Endothelial cell of umbilical vein (primary cell): ENCODE data around the gene CHMP4A. TPM values are rescaled to one million over a fixed set of nuclear protein-coding genes. Genes with fewer than 3 reads are reported as not detected.

Source experiments
- BruUV-seq: library from RNA; stranded (reverse); fragments of 400-500 nt; replicated peaks from 2 replicates; lab custom pipeline; 2021; lab: Mats Ljungman, UMichigan
- CTCF ChIA-PET: fragments of 300-600, 350-600 bp; sonication (Branson Sonifier 250); formaldehyde crosslinking; loops from one replicate; lab custom pipeline; 2021; ENCODE audit warnings: antibody characterized with exemption, inconsistent platforms; lab: Charles Lee
- POLR2A ChIA-PET: fragments of 300-600, 350-600 bp; sonication (Branson Sonifier 250); formaldehyde crosslinking; loops from one replicate; lab custom pipeline; 2021; ENCODE audit warnings: antibody characterized with exemption, inconsistent platforms; lab: Charles Lee
- DNase-seq: peaks from one replicate; pipeline ENCODE4 v3.0.0-alpha.2; 2011; ENCODE audit warnings: low read depth, low spot score
- FAIRE-seq: peaks from 2 replicates; lab custom pipeline; 2011; peaks lifted over from hg19 to GRCh38; lab: Jason Lieb, UNC
- H2AFZ ChIP-seq: 2 replicates; pipeline ENCODE4 v1.6.0; 2012; ENCODE audit warnings: low read depth, low read length, control low read depth, inconsistent platforms
- H3K27ac ChIP-seq: 2 replicates; pipeline ENCODE4 v1.5.1; 2011; ENCODE audit warnings: low read depth, mild to moderate bottlenecking, control low read depth, low read length, moderate library complexity; ENCODE audit not compliant: insufficient read depth
- H3K27me3 ChIP-seq, 2 experiments: 2 replicates each; pipeline versions ENCODE4 v1.6.0 to v1.6.1; 2011; ENCODE audit warnings: low read length in 2 of 2, mixed read lengths in 1 of 2; ENCODE audit not compliant: control insufficient read depth in 2 of 2, insufficient read depth in 2 of 2
- H3K36me3 ChIP-seq, 2 experiments: 2 replicates in 1 of 2; 3 replicates in 1 of 2; pipeline ENCODE4 v1.5.1; 2011; ENCODE audit warnings: low read length in 2 of 2, mild to moderate bottlenecking in 1 of 2, moderate library complexity in 1 of 2; ENCODE audit not compliant: control insufficient read depth in 2 of 2, insufficient read depth in 2 of 2; ENCODE audit errors: extremely low read depth in 1 of 2
- H3K4me1 ChIP-seq: 3 replicates; pipeline ENCODE4 v1.5.1; 2011; ENCODE audit warnings: mild to moderate bottlenecking, low read length; ENCODE audit not compliant: control insufficient read depth, insufficient read depth; ENCODE audit errors: extremely low read depth
- H3K4me2 ChIP-seq: 2 replicates; pipeline ENCODE4 v1.6.1; 2011; ENCODE audit warnings: low read length, control low read depth, mixed read lengths; ENCODE audit not compliant: insufficient read depth
- H3K4me3 ChIP-seq, 3 experiments: fragments of 200-600 bp in 1 of 3; sonication (generic), shearing (Covaris generic) in 1 of 3; replicated peaks in 1 of 3; 2 replicates each; pipeline ENCODE4 v1.5.1; 2011 to 2016; ENCODE audit warnings: control low read depth in 3 of 3, low read length in 3 of 3, mild to moderate bottlenecking in 2 of 3, inconsistent platforms in 1 of 3, low read depth in 1 of 3, moderate library complexity in 1 of 3; ENCODE audit not compliant: insufficient read depth in 1 of 3
- H3K79me2 ChIP-seq: 2 replicates; pipeline ENCODE4 v1.6.0; 2012; ENCODE audit warnings: low read length, inconsistent platforms; ENCODE audit not compliant: control insufficient read depth, insufficient read depth
- H3K9ac ChIP-seq: replicated peaks from 2 replicates; pipeline ENCODE3; 2011; ENCODE audit warnings: low read length, control low read depth; ENCODE audit not compliant: insufficient read depth; ENCODE audit errors: extremely low read depth
- H3K9me1 ChIP-seq: replicated peaks from 3 replicates; pipeline ENCODE4 v1.6.0; 2011; ENCODE audit warnings: mild to moderate bottlenecking, low read length; ENCODE audit not compliant: control insufficient read depth, insufficient read depth; ENCODE audit errors: extremely low read depth
- H3K9me3 ChIP-seq: replicated peaks from 2 replicates; pipeline ENCODE4 v1.5.1; 2012; ENCODE audit warnings: low read length, inconsistent platforms; ENCODE audit not compliant: control insufficient read depth, insufficient read depth
- H4K20me1 ChIP-seq: replicated peaks from 2 replicates; pipeline ENCODE3; 2011; ENCODE audit warnings: mild to moderate bottlenecking, low read length; ENCODE audit not compliant: control insufficient read depth, insufficient read depth; ENCODE audit errors: extremely low read depth
- GATA2 ChIP-seq: IDR thresholded peaks from 2 replicates; pipeline ENCODE4 v1.7.0; 2011; ENCODE audit warnings: low read depth, mild to moderate bottlenecking, moderate library complexity, mixed read lengths, low read length; ENCODE audit not compliant: insufficient read length, insufficient read depth
- JUN ChIP-seq: IDR thresholded peaks from 2 replicates; pipeline ENCODE4 v1.6.1; 2011; ENCODE audit warnings: borderline replicate concordance, low read depth; ENCODE audit not compliant: insufficient read length, insufficient read depth
- MYC ChIP-seq: IDR thresholded peaks from one replicate; pipeline ENCODE4 v1.6.1; 2011; ENCODE audit warnings: mild to moderate bottlenecking, low read depth, low read length
- POLR2A ChIP-seq: IDR thresholded peaks from 2 replicates; pipeline ENCODE4 v1.6.1; 2012; ENCODE audit warnings: low read depth, mild to moderate bottlenecking, control low read depth, low read length
- POLR2AphosphoS5 ChIP-seq: IDR thresholded peaks from 2 replicates; pipeline ENCODE4 v1.6.1; 2012; ENCODE audit warnings: low read depth, mild to moderate bottlenecking, control low read depth, low read length, moderate library complexity; ENCODE audit not compliant: insufficient read depth
- dilution Hi-C: fragments of 300-500 bp; cut with MboI; formaldehyde crosslinking; loops from one replicate; pipeline ENCODE4 v1.15.0; 2019; ENCODE audit warnings: low sequenced_read_pairs; ENCODE audit not compliant: extremely low pct_ligation_motif_present
- intact Hi-C: fragments of 100-400 bp; cut with micrococcal nuclease; formaldehyde crosslinking; loops from one replicate; pipeline ENCODE4 v1.10.0; 2022
- polyA plus RNA-seq, 4 experiments: library from polyadenylated mRNA; depleted of rRNA in 3 of 4; stranded (reverse) in 3 of 4; unstranded in 1 of 4; fragments of >200 nt; gene quantifications; 2 replicates each; pipeline versions ENCODE4 v1.2.1 to v1.2.3, GENCODE V29; 2011 to 2012; ENCODE audit warnings: missing spikeins in 1 of 4
- small RNA-seq: library from RNA; depleted of rRNA; stranded (forward); fragments of <200 nt; gene quantifications from one replicate; pipeline ENCODE3, GENCODE V24; 2012; ENCODE audit warnings: low replicate concordance, low read depth; ENCODE audit not compliant: insufficient read depth, insufficient read length
- total RNA-seq: library from RNA; stranded (reverse); gene quantifications from 2 replicates; pipeline ENCODE4 v1.2.3, GENCODE V29; 2021
- TF ChIP-seq, protein P1 (sequence below), 2 donors: IDR thresholded peaks; 1 replicate in 1 of 2; 2 replicates in 1 of 2; pipeline ENCODE4 v1.5.1; 2011; ENCODE audit warnings: low read length in 2 of 2, mild to moderate bottlenecking in 2 of 2, moderate library complexity in 2 of 2, control low read depth in 1 of 2, inconsistent platforms in 1 of 2, low read depth in 1 of 2; ENCODE audit not compliant: insufficient read depth in 1 of 2; ENCODE audit errors: extremely low read depth in 1 of 2

CHMP4A gene
- total and polyA plus RNA-seq, 2 donors (not counting 3 experiments of a cell fraction or from before 2014, with no cell fraction given): 40.9 to 46.4 TPM

GRCh38 chr14:24159777-24160498 lies 53.4 kb downstream of the CHMP4A start:
- peaks cover 9% of the 10 kb centered on the region for H3K79me2 ChIP-seq
- no TSS peak for BruUV-seq
- intact Hi-C loops (loop anchor here (2.0 kb wide), 3 partner anchors 29 to 145 kb away; partner anchors contain the start of gene IPO4), dilution Hi-C loops (no loop called here)
- no peaks in the 10 kb centered on the region for H3K27me3 ChIP-seq
- H3K9me1 ChIP-seq: no peaks in the 10 kb centered on the region
- H2AFZ ChIP-seq: no peak overlapping the region
- no peak overlapping the region for H3K4me3 ChIP-seq
- H3K4me1 ChIP-seq: peaks cover 16% of the 10 kb centered on the region
- H3K9ac ChIP-seq: no peak overlapping the region
- H3K27ac ChIP-seq: no peak overlapping the region
- peaks cover 30 to 58% of the 10 kb centered on the region in 2 experiments for H3K36me3 ChIP-seq
- ChIA-PET CTCF (interaction anchor here (1.3 to 3.4 kb wide), 9 partner anchors 10 to 112 kb away, joined by 3 to 63 read pairs (median 12); partner anchors contain the start of genes EMC9, PSME1, PSME2 and RABGGTA), POLR2A (interaction anchor here (1.0 kb wide), 1 partner anchor 25 kb away, joined by 3 read pairs; no protein-coding TSS in a partner anchor)
- FAIRE-seq: no peak
- H3K4me2 ChIP-seq: no peak overlapping the region
- TF ChIP-seq GATA2 (no peak), JUN (no peak), POLR2A (no peak), POLR2AphosphoS5 (no peak), MYC (no peak)
- TF ChIP-seq, protein P1, sequence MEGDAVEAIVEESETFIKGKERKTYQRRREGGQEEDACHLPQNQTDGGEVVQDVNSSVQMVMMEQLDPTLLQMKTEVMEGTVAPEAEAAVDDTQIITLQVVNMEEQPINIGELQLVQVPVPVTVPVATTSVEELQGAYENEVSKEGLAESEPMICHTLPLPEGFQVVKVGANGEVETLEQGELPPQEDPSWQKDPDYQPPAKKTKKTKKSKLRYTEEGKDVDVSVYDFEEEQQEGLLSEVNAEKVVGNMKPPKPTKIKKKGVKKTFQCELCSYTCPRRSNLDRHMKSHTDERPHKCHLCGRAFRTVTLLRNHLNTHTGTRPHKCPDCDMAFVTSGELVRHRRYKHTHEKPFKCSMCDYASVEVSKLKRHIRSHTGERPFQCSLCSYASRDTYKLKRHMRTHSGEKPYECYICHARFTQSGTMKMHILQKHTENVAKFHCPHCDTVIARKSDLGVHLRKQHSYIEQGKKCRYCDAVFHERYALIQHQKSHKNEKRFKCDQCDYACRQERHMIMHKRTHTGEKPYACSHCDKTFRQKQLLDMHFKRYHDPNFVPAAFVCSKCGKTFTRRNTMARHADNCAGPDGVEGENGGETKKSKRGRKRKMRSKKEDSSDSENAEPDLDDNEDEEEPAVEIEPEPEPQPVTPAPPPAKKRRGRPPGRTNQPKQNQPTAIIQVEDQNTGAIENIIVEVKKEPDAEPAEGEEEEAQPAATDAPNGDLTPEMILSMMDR (IDR thresholded peaks at IDR 0.05; ENCODE audit: extremely low read depth in 1 of 2, insufficient read depth in 1 of 2, low read depth in 1 of 2, low read length in 2 of 2): no peak
- H3K9me3 ChIP-seq: no peaks in the 10 kb centered on the region
- H4K20me1 ChIP-seq: no peaks in the 10 kb centered on the region
- DNase-seq: no peak

Small RNAs within 50 kb of the gene (small RNA-seq; reads per million reads assigned to genes)
- gene AL136295.4 (not detected), gene CHMP4A (0.88 reads per million), gene IPO4 (not detected), gene IRF9 (not detected), gene MDP1 (not detected)

Other genes with a start within 250 kb of the CHMP4A start
Only the 30 nearest of the 34 such genes appear.
- gene CARMIL3, start 161.5 kb downstream of the CHMP4A start, total RNA-seq: not detected in 2 replicates
- gene CARMIL3, start 161.5 kb downstream of the CHMP4A start, polyA plus RNA-seq: 0.03 and 0.08 TPM in 2 replicates
- gene CPNE6, start 141.9 kb downstream of the CHMP4A start, total RNA-seq: not detected in 2 replicates
- not detected in 2 replicates for gene CPNE6, start 141.9 kb downstream of the CHMP4A start, polyA plus RNA-seq
- 24.5 and 25.1 TPM in 2 replicates for gene PCK2, start 119.2 kb downstream of the CHMP4A start, total RNA-seq
- 23.5 and 26.4 TPM in 2 replicates for gene PCK2, start 119.2 kb downstream of the CHMP4A start, polyA plus RNA-seq
- gene DCAF11, start 98.7 kb downstream of the CHMP4A start, total RNA-seq: 32.1 and 38.5 TPM in 2 replicates
- 33.8 and 37.3 TPM in 2 replicates for gene DCAF11, start 98.7 kb downstream of the CHMP4A start, polyA plus RNA-seq
- 0.62 and 0.71 TPM in 2 replicates for gene NRL, start 98.5 kb downstream of the CHMP4A start, total RNA-seq
- 1.1 and 1.9 TPM in 2 replicates for gene NRL, start 98.5 kb downstream of the CHMP4A start, polyA plus RNA-seq
- gene FITM1, start 82.8 kb downstream of the CHMP4A start, total RNA-seq: not detected in 2 replicates
- 0.54 and 0.81 TPM in 2 replicates for gene FITM1, start 82.8 kb downstream of the CHMP4A start, polyA plus RNA-seq
- 120 and 135 TPM in 2 replicates for gene PSME1, start 77.3 kb downstream of the CHMP4A start, total RNA-seq
- gene PSME1, start 77.3 kb downstream of the CHMP4A start, polyA plus RNA-seq: 68.1 and 98.1 TPM in 2 replicates
- 19.0 and 21.8 TPM in 2 replicates for gene EMC9, start 71.9 kb downstream of the CHMP4A start, total RNA-seq
- gene EMC9, start 71.9 kb downstream of the CHMP4A start, polyA plus RNA-seq: 31.8 and 38.0 TPM in 2 replicates
- gene PSME2, start 66.9 kb downstream of the CHMP4A start, total RNA-seq: 107 and 126 TPM in 2 replicates
- 66.5 and 69.8 TPM in 2 replicates for gene PSME2, start 66.9 kb downstream of the CHMP4A start, polyA plus RNA-seq
- 66.5 and 69.7 TPM in 2 replicates for gene RNF31, start 66.0 kb downstream of the CHMP4A start, total RNA-seq
- gene RNF31, start 66.0 kb downstream of the CHMP4A start, polyA plus RNA-seq: 32.3 TPM in 2 replicates
- 33.2 and 46.1 TPM in 2 replicates for gene IRF9, start 52.2 kb downstream of the CHMP4A start, total RNA-seq
- 44.6 and 55.3 TPM in 2 replicates for gene IRF9, start 52.2 kb downstream of the CHMP4A start, polyA plus RNA-seq
- 29.6 and 33.6 TPM in 2 replicates for gene REC8, start 41.4 kb downstream of the CHMP4A start, total RNA-seq
- 8.7 and 12.5 TPM in 2 replicates for gene REC8, start 41.4 kb downstream of the CHMP4A start, polyA plus RNA-seq
- 52.6 and 66.5 TPM in 2 replicates for gene IPO4, start 24.7 kb downstream of the CHMP4A start, total RNA-seq
- gene IPO4, start 24.7 kb downstream of the CHMP4A start, polyA plus RNA-seq: 24.6 and 27.6 TPM in 2 replicates
- 58.5 and 60.7 TPM in 2 replicates for gene TM9SF1, start 18.0 kb downstream of the CHMP4A start, total RNA-seq
- gene TM9SF1, start 18.0 kb downstream of the CHMP4A start, polyA plus RNA-seq: 64.4 and 71.5 TPM in 2 replicates
- gene TSSK4, start 7.8 kb downstream of the CHMP4A start, total RNA-seq: 0.42 and 0.74 TPM in 2 replicates
- 0.10 TPM in 1 of 2 replicates, not detected in the other for gene TSSK4, start 7.8 kb downstream of the CHMP4A start, polyA plus RNA-seq
- 8.1 and 9.9 TPM in 2 replicates for gene MDP1, start 2.6 kb upstream of the CHMP4A start, total RNA-seq
- gene MDP1, start 2.6 kb upstream of the CHMP4A start, polyA plus RNA-seq: 21.4 and 22.7 TPM in 2 replicates
- gene NEDD8, start 18.9 kb upstream of the CHMP4A start, total RNA-seq: 243 and 261 TPM in 2 replicates
- gene NEDD8, start 18.9 kb upstream of the CHMP4A start, polyA plus RNA-seq: 316 and 329 TPM in 2 replicates
- 58.1 and 62.4 TPM in 2 replicates for gene GMPR2, start 19.4 kb upstream of the CHMP4A start, total RNA-seq
- gene GMPR2, start 19.4 kb upstream of the CHMP4A start, polyA plus RNA-seq: 50.0 and 61.8 TPM in 2 replicates
- 53.7 and 58.5 TPM in 2 replicates for gene TINF2, start 29.1 kb upstream of the CHMP4A start, total RNA-seq
- gene TINF2, start 29.1 kb upstream of the CHMP4A start, polyA plus RNA-seq: 34.4 and 44.2 TPM in 2 replicates
- 3.4 and 3.9 TPM in 2 replicates for gene TGM1, start 49.7 kb upstream of the CHMP4A start, total RNA-seq
- 1.0 and 2.1 TPM in 2 replicates for gene TGM1, start 49.7 kb upstream of the CHMP4A start, polyA plus RNA-seq
- 29.3 and 29.5 TPM in 2 replicates for gene RABGGTA, start 58.1 kb upstream of the CHMP4A start, total RNA-seq
- gene RABGGTA, start 58.1 kb upstream of the CHMP4A start, polyA plus RNA-seq: 80.1 and 102 TPM in 2 replicates
- gene DHRS1, start 86.3 kb upstream of the CHMP4A start, total RNA-seq: 18.0 and 20.0 TPM in 2 replicates
- 69.5 and 70.2 TPM in 2 replicates for gene DHRS1, start 86.3 kb upstream of the CHMP4A start, polyA plus RNA-seq
- 30.9 and 31.0 TPM in 2 replicates for gene NOP9, start 86.4 kb upstream of the CHMP4A start, total RNA-seq
- 16.2 and 16.3 TPM in 2 replicates for gene NOP9, start 86.4 kb upstream of the CHMP4A start, polyA plus RNA-seq
- 4.6 and 5.2 TPM in 2 replicates for gene CIDEB, start 94.5 kb upstream of the CHMP4A start, total RNA-seq
- 7.2 and 14.9 TPM in 2 replicates for gene CIDEB, start 94.5 kb upstream of the CHMP4A start, polyA plus RNA-seq
- 9.1 and 13.1 TPM in 2 replicates for gene LTB4R2, start 96.7 kb upstream of the CHMP4A start, total RNA-seq
- gene LTB4R2, start 96.7 kb upstream of the CHMP4A start, polyA plus RNA-seq: 5.5 and 7.6 TPM in 2 replicates
- 6.2 and 10.5 TPM in 2 replicates for gene LTB4R, start 98.0 kb upstream of the CHMP4A start, total RNA-seq
- gene LTB4R, start 98.0 kb upstream of the CHMP4A start, polyA plus RNA-seq: 9.1 and 11.7 TPM in 2 replicates
- gene ADCY4, start 121.6 kb upstream of the CHMP4A start, total RNA-seq: 84.0 and 87.0 TPM in 2 replicates
- 81.6 and 101 TPM in 2 replicates for gene ADCY4, start 121.6 kb upstream of the CHMP4A start, polyA plus RNA-seq
- gene RIPK3, start 126.5 kb upstream of the CHMP4A start, total RNA-seq: 5.1 and 9.0 TPM in 2 replicates
- 2.4 and 3.1 TPM in 2 replicates for gene RIPK3, start 126.5 kb upstream of the CHMP4A start, polyA plus RNA-seq
- 88.1 and 88.5 TPM in 2 replicates for gene NFATC4, start 154.7 kb upstream of the CHMP4A start, total RNA-seq
- 79.5 and 94.8 TPM in 2 replicates for gene NFATC4, start 154.7 kb upstream of the CHMP4A start, polyA plus RNA-seq
- gene NYNRIN, start 185.5 kb upstream of the CHMP4A start, total RNA-seq: 42.8 and 45.1 TPM in 2 replicates
- 37.2 and 38.8 TPM in 2 replicates for gene NYNRIN, start 185.5 kb upstream of the CHMP4A start, polyA plus RNA-seq